IMR-90 (cell line): Measurements from ENCODE around the gene CDX4. TPM values are rescaled to one million over a fixed set of nuclear protein-coding genes. Genes with fewer than 3 reads are reported as not detected.

Experiments
- ATAC-seq: fragments of 200-7000 bp; cut with Tn5 transposase; 2 replicates; pipeline ENCODE4 v1.9.1; 2020; ENCODE audit warnings: low read depth, mild to moderate bottlenecking, moderate library complexity
- BruUV-seq: library from RNA; stranded (reverse); fragments of 400-500 nt; replicated peaks from 2 replicates; lab custom pipeline; 2021; lab: Mats Ljungman, UMichigan
- CTCF ChIA-PET: fragments of 300-600 bp; formaldehyde crosslinking; extraction: SDS; loops from one replicate; lab custom pipeline; 2021; ENCODE audit warnings: antibody characterized with exemption; lab: Yijun Ruan, JAX
- POLR2A ChIA-PET: fragments of 300-600 bp; sonication (Branson Sonifier 250); formaldehyde crosslinking; loops from one replicate; lab custom pipeline; 2022; ENCODE audit warnings: antibody characterized with exemption; ENCODE audit not compliant: unreplicated experiment; lab: Charles Lee
- DNase-seq: peaks from one replicate; pipeline ENCODE4 v3.0.0; 2013
- H2AFZ ChIP-seq: replicated peaks from 2 replicates; pipeline ENCODE3; 2013; ENCODE audit warnings: low read length, mild to moderate bottlenecking; ENCODE audit not compliant: poor library complexity
- H2AK5ac ChIP-seq: 2 replicates; pipeline ENCODE4 v1.6.1; 2013; ENCODE audit warnings: low read depth, low read length, inconsistent platforms
- H2AK9ac ChIP-seq: replicated peaks from 2 replicates; pipeline ENCODE3; 2013; ENCODE audit warnings: mild to moderate bottlenecking, low read depth, low read length, moderate library complexity; ENCODE audit not compliant: poor library complexity
- H2BK120ac ChIP-seq: 2 replicates; pipeline ENCODE4 v1.6.1; 2013; ENCODE audit warnings: low read depth, low read length, inconsistent platforms
- H2BK15ac ChIP-seq: 3 replicates; pipeline ENCODE4 v1.6.1; 2013; ENCODE audit warnings: low read depth, low read length, inconsistent platforms
- H2BK20ac ChIP-seq: 2 replicates; pipeline ENCODE4 v1.6.1; 2013; ENCODE audit warnings: low read depth, mild to moderate bottlenecking, inconsistent platforms, low read length, moderate library complexity
- H2BK5ac ChIP-seq: 2 replicates; pipeline ENCODE4 v1.6.1; 2013; ENCODE audit warnings: mild to moderate bottlenecking, low read depth, low read length, inconsistent platforms; ENCODE audit not compliant: poor library complexity, severe bottlenecking
- H3K14ac ChIP-seq: replicated peaks from 2 replicates; pipeline ENCODE4 v1.6.1; 2013; ENCODE audit warnings: low read depth, low read length, inconsistent platforms
- H3K18ac ChIP-seq: 2 replicates; pipeline ENCODE4 v1.6.1; 2013; ENCODE audit warnings: low read depth, low read length, control low read depth
- H3K23ac ChIP-seq: 2 replicates; pipeline ENCODE4 v1.6.1; 2013; ENCODE audit warnings: low read depth, low read length, inconsistent platforms
- H3K27ac ChIP-seq: 2 replicates; pipeline ENCODE4 v1.5.1; 2013; ENCODE audit warnings: mild to moderate bottlenecking, control low read depth, low read length; ENCODE audit not compliant: insufficient read depth
- H3K27me3 ChIP-seq: 2 replicates; pipeline ENCODE4 v1.6.1; 2013; ENCODE audit warnings: low read length; ENCODE audit not compliant: control insufficient read depth, insufficient read depth
- H3K36me3 ChIP-seq: 2 replicates; pipeline ENCODE4 v1.6.1; 2013; ENCODE audit warnings: low read length, mixed read lengths; ENCODE audit not compliant: control insufficient read depth, insufficient read depth
- H3K4ac ChIP-seq: 2 replicates; pipeline ENCODE4 v1.6.1; 2013; ENCODE audit warnings: low read depth, low read length, inconsistent platforms
- H3K4me1 ChIP-seq: 2 replicates; pipeline ENCODE4 v1.6.1; 2013; ENCODE audit warnings: low read length, mixed read lengths; ENCODE audit not compliant: control insufficient read depth, insufficient read depth
- H3K4me2 ChIP-seq: 2 replicates; pipeline ENCODE4 v1.6.1; 2013; ENCODE audit warnings: low read depth, mild to moderate bottlenecking, control low read depth, low read length, moderate library complexity
- H3K4me3 ChIP-seq: 2 replicates; pipeline ENCODE4 v1.5.1; 2013; ENCODE audit warnings: low read depth, mild to moderate bottlenecking, control low read depth, low read length, moderate library complexity; ENCODE audit not compliant: insufficient read depth
- H3K56ac ChIP-seq: 2 replicates; pipeline ENCODE4 v1.6.1; 2013; ENCODE audit warnings: low read length, inconsistent platforms; ENCODE audit not compliant: insufficient read depth; ENCODE audit errors: extremely low read depth
- H3K79me1 ChIP-seq, 2 experiments: 2 replicates each; pipeline ENCODE4 v1.6.1; 2013; ENCODE audit warnings: low read length in 2 of 2, inconsistent platforms in 1 of 2, low read depth in 1 of 2
- H3K9ac ChIP-seq: 2 replicates; pipeline ENCODE4 v1.6.1; 2013; ENCODE audit warnings: low read depth, low read length, control low read depth
- H3K9me1 ChIP-seq: 2 replicates; pipeline ENCODE4 v1.6.1; 2013; ENCODE audit warnings: low read length, inconsistent platforms; ENCODE audit not compliant: insufficient read depth
- H3K9me3 ChIP-seq: 2 replicates; pipeline ENCODE4 v1.6.1; 2013; ENCODE audit warnings: low read length; ENCODE audit not compliant: control insufficient read depth, insufficient read depth
- H4K20me1 ChIP-seq: 2 replicates; pipeline ENCODE4 v1.6.1; 2013; ENCODE audit warnings: low read length, inconsistent platforms; ENCODE audit not compliant: insufficient read depth
- H4K5ac ChIP-seq: 2 replicates; pipeline ENCODE4 v1.6.1; 2013; ENCODE audit warnings: mild to moderate bottlenecking, low read depth, low read length, control low read depth
- H4K8ac ChIP-seq, 2 experiments: 2 replicates each; pipeline ENCODE4 v1.6.1; 2013; ENCODE audit warnings: low read depth in 2 of 2, low read length in 2 of 2, control low read depth in 1 of 2, inconsistent platforms in 1 of 2
- H4K91ac ChIP-seq: 2 replicates; pipeline ENCODE4 v1.6.1; 2013; ENCODE audit warnings: low read depth, low read length, inconsistent platforms; ENCODE audit not compliant: insufficient read depth
- BHLHE40 ChIP-seq: fragments of 150-350 bp; IDR thresholded peaks from 2 replicates; pipeline ENCODE4 v1.6.1; 2016; ENCODE audit warnings: mild to moderate bottlenecking, low read depth, low read length
- CEBPB ChIP-seq: IDR thresholded peaks from 2 replicates; pipeline ENCODE4 v1.6.1; 2012; ENCODE audit warnings: low read depth, low read length, improper control_type of control experiment
- CHD1 ChIP-seq: IDR thresholded peaks from 2 replicates; pipeline ENCODE4 v1.6.1; 2012; ENCODE audit warnings: low read depth, low read length, improper control_type of control experiment
- FOS ChIP-seq: fragments of 150-350 bp; IDR thresholded peaks from 2 replicates; pipeline ENCODE4 v1.6.1; 2016; ENCODE audit warnings: low read depth, low read length
- MAZ ChIP-seq: IDR thresholded peaks from 2 replicates; pipeline ENCODE4 v1.6.1; 2012; ENCODE audit warnings: low read depth, mild to moderate bottlenecking, low read length, improper control_type of control experiment, moderate library complexity, borderline replicate concordance
- NFE2L2 ChIP-seq: fragments of 150-350 bp; IDR thresholded peaks from 2 replicates; pipeline ENCODE4 v1.6.1; 2016; ENCODE audit warnings: low read depth, mild to moderate bottlenecking, low read length
- POLR2A ChIP-seq: IDR thresholded peaks from 2 replicates; pipeline ENCODE4 v1.6.1; 2012; ENCODE audit warnings: mild to moderate bottlenecking, low read depth, low read length
- RAD21 ChIP-seq: IDR thresholded peaks from 2 replicates; pipeline ENCODE4 v1.6.1; 2012; ENCODE audit warnings: low read length, improper control_type of control experiment
- RCOR1 ChIP-seq: IDR thresholded peaks from 2 replicates; pipeline ENCODE4 v1.6.1; 2012; ENCODE audit warnings: mild to moderate bottlenecking, low read length, improper control_type of control experiment; ENCODE audit not compliant: insufficient replicate concordance
- dilution Hi-C: fragments of 300-500 bp; cut with HindIII; formaldehyde crosslinking; loops from one replicate; pipeline ENCODE4 v1.14.3; 2018; ENCODE audit warnings: low sequenced_read_pairs; ENCODE audit not compliant: unreplicated experiment
- in situ Hi-C: fragments of 300-500 bp; cut with MboI; formaldehyde crosslinking; loops from 3 replicates; pipeline ENCODE4 v1.14.3; 2019; ENCODE audit warnings: low sequenced_read_pairs, inconsistent platforms, mixed read lengths
- intact Hi-C: fragments of 100-400 bp; cut with micrococcal nuclease; formaldehyde crosslinking; loops from 2 replicates; pipeline ENCODE4 v1.10.0; 2022
- polyA plus RNA-seq, 3 experiments: library from polyadenylated mRNA; depleted of rRNA; stranded (reverse); fragments of >200 nt; gene quantifications; 2 replicates each; pipeline ENCODE4 v1.2.3, GENCODE V29; 2012; ENCODE audit warnings: low replicate concordance in 1 of 3
- total RNA-seq: library from RNA; depleted of rRNA; stranded (reverse); fragments of >200 nt; gene quantifications from 2 replicates; pipeline ENCODE4 v1.2.3, GENCODE V29; 2012
- TF ChIP-seq, protein P1 (sequence below): fragments of 150-350 bp; IDR thresholded peaks from 2 replicates; pipeline ENCODE4 v1.6.1; 2016; ENCODE audit warnings: low read depth, mild to moderate bottlenecking, low read length, moderate library complexity, borderline replicate concordance
- TF ChIP-seq, protein P2 (sequence below): fragments of 150-350 bp; IDR thresholded peaks from 2 replicates; pipeline ENCODE4 v1.6.1; 2017; ENCODE audit warnings: mild to moderate bottlenecking, antibody characterized with exemption, low read length, low read depth

Gene CDX4
- total and polyA plus RNA-seq, 2 of the 4 experiments (the other 2 are of a cell fraction), result not detected

DNA sequence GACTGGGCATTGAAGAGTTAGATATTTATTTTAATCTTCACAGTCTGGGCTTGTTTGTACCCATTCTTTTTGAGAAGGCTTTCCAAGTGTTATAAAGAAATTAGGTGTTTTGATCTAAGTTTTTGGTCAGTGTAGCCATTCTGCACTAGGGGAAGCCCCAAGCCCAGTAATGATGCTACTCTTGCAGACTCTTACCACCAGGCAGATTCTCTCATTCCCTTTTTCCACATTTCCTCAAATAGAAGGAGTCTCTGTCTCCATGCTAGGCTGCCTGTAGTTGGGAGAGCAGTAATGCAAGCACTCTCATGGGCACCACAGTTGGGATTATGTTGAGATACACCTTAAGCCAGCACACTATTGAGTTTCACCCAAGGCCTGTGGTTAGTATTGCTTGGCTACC, 21.5 kb downstream of the CDX4 start:
- no peak overlapping the region for H2BK15ac ChIP-seq
- peaks cover 6% of the 10 kb centered on the region for H3K27me3 ChIP-seq
- no peaks in the 10 kb centered on the region for H3K4me1 ChIP-seq
- H3K4ac ChIP-seq, result no peak overlapping the region
- no peaks in the 10 kb centered on the region for H3K36me3 ChIP-seq
- no peak overlapping the region for H2AK5ac ChIP-seq
- POLR2A ChIA-PET, result no interaction called here
- no peak overlapping the region for H4K8ac ChIP-seq
- no peak overlapping the region for H3K9ac ChIP-seq
- H3K14ac ChIP-seq, result no peak overlapping the region
- BruUV-seq, result no TSS peak
- H3K9me3 ChIP-seq, result no peaks in the 10 kb centered on the region
- H3K27ac ChIP-seq, result no peak overlapping the region
- H2BK20ac ChIP-seq, result no peak overlapping the region
- H3K79me1 ChIP-seq, result no peaks in the 10 kb centered on the region
- H2BK5ac ChIP-seq, result no peak overlapping the region
- H3K9me1 ChIP-seq, result no peaks in the 10 kb centered on the region; the same call in 1 of the 2 replicates
- no peak overlapping the region for H3K4me3 ChIP-seq
- no peaks in the 10 kb centered on the region for H4K20me1 ChIP-seq
- H3K56ac ChIP-seq, result no peak overlapping the region
- H2AFZ ChIP-seq, result no peak overlapping the region
- H3K18ac ChIP-seq, result no peak overlapping the region
- no peak overlapping the region for H3K4me2 ChIP-seq
- CTCF ChIA-PET, result no interaction called here
- intact Hi-C loops, result no loop called here
- TF ChIP-seq CEBPB (no peak), NFE2L2 (no peak), RAD21 (no peak), FOS (no peak), MAZ (no peak), CHD1 (no peak), POLR2A (no peak), BHLHE40 (no peak), RCOR1 (no peak)
- TF ChIP-seq, protein P1, sequence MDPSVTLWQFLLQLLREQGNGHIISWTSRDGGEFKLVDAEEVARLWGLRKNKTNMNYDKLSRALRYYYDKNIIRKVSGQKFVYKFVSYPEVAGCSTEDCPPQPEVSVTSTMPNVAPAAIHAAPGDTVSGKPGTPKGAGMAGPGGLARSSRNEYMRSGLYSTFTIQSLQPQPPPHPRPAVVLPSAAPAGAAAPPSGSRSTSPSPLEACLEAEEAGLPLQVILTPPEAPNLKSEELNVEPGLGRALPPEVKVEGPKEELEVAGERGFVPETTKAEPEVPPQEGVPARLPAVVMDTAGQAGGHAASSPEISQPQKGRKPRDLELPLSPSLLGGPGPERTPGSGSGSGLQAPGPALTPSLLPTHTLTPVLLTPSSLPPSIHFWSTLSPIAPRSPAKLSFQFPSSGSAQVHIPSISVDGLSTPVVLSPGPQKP, result no peak
- TF ChIP-seq, protein P2, sequence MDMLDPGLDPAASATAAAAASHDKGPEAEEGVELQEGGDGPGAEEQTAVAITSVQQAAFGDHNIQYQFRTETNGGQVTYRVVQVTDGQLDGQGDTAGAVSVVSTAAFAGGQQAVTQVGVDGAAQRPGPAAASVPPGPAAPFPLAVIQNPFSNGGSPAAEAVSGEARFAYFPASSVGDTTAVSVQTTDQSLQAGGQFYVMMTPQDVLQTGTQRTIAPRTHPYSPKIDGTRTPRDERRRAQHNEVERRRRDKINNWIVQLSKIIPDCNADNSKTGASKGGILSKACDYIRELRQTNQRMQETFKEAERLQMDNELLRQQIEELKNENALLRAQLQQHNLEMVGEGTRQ, result no peak
- no peak overlapping the region for H3K23ac ChIP-seq
- no peak overlapping the region for H2AK9ac ChIP-seq
- DNase-seq, result no peak
- no peak for ATAC-seq
- no peak overlapping the region for H4K91ac ChIP-seq
- H2BK120ac ChIP-seq, result no peak overlapping the region
- in situ Hi-C loops, result no loop called here
- no peak overlapping the region for H4K5ac ChIP-seq
- dilution Hi-C loops, result no loop called here
